HG02870 (cell line): Measurements from ENCODE around the gene CSAD.
"Not testable (repeated sequence)": the region's sequence is repeated elsewhere in the genome, so short reads cannot be mapped to it uniquely, and the experiment has no call there.

Source experiments
- ATAC-seq: cut with Tn5 transposase; IDR thresholded peaks from one replicate; pipeline ENCODE4 v1.9.1; 2021; ENCODE audit warnings: mild to moderate bottlenecking, moderate library complexity; ENCODE audit not compliant: unreplicated experiment

The CSAD gene

DNA sequence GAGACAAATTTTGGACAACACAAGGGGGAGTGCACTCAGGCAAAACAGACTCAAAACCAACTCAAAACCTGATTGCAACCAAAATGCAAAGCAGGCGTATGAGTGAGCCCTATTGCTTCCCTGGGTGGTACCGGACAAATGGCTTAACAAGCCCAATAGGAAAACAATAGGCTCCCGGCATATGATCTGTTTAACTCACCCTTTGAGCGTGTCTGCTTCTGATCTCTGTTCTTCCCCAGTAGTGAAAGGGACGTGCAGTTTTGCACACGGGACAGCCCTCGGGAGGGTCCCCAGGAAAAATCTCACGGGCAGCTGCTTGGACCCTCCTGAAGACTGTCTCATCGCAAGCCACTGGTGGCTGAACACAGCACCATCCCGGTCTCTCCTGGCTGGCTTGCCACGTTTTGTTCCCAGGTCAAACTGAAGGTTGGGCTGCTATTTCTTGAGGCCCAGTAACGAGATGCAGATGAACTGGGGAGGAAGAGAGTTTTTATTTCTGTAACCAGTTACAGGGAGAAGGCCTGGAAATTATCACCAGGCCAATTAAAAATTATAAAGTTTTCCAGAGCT, 67.5 kb downstream of the CSAD start:
- no peak for ATAC-seq

DNA sequence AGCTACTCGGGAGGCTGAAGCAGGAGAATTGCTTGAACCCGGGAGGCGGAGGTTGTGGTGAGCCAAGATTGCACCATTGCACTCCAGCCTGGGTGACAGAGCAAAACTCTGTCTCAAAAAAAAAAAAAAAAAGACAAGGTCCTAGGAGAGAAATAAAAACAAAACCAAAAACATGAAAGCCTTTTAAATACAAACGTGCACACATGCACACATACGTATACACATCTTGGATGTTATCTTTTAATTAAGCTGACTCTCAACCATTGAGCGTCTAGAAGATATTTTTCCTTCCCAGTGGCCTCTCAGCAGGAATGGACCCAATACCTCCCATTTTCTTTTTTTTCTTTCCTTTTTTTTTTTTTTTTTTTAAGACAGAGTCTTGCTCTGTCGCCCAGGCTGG, 68.3 kb downstream of the CSAD start:
- not testable (repeated sequence) for ATAC-seq
